KG1 (cell line): ENCODE measurements around the gene RHNO1.
A peak's percentile ranks its signal among the peaks of the same experiment; 100 is the strongest.

Experiments
- DNase-seq: peaks from one replicate; lab custom pipeline; 2025; lab: John Stamatoyannopoulos, UW

The RHNO1 gene

GRCh38 chr12:2877047-2877952 lies at the start of gene RHNO1, which contains the start of gene FOXM1:
TSS of gene RHNO1 (plus strand) at chr12:2877223. CDS start at chr12:2885367, 8,144 bp downstream.
TSS of gene FOXM1 (minus strand) at chr12:2877174. CDS start at chr12:2874478, 2,696 bp downstream.
- DNase-seq: peak; percentile 85

DNA sequence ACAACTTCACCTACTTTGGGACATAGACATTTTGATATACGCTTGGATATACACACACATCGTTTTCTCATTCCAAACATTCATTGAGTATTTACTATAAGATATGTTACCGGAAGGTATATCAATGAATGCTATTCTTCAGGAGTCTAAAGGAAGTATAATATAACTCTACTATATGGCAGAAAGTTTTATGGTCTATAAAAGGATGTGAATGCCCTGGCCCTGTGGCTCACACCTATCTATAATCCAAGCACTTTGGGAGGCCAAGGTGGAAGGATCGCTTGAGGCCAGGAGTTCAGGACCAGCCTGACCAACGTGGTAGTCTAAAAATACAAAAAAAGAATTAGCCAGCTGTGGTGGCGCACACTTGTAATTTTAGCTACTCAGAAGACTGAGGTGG lies 47.7 kb upstream of the RHNO1 start:
- no peak for DNase-seq

DNA sequence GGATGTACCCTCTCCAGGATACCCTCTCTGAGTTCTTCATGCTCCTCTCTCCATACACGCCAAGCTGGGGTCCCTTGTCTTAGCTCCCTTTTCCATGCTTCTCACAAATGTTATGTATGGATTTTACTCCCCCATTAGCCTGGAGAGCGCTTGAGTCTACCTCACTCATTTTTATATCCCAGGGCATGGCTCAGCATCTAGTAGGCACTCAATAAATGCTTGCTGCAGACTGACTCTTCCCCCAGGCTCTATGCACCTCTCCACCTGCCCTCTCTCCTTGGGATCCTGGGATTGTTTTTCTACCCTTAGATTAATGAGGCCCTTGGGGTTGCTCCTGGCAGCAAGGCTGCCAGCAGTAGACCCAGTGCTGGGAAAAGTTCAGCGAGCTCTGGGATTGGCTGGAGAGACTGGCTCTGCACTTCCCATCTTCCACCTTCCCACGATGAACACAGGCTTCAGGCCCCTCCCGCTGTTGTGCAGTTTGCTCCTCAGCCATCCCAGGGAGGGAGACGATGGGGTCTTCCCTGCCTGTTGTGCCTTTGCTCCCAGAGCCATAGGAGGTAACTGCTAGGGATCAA lies 44.4 kb upstream of the RHNO1 start:
- no peak for DNase-seq

GRCh38 chr12:2833327-2833726 lies 43.7 kb upstream of the RHNO1 start:
- no peak for DNase-seq

GRCh38 chr12:2833810-2834209 lies 43.2 kb upstream of the RHNO1 start:
- DNase-seq: no peak

DNA sequence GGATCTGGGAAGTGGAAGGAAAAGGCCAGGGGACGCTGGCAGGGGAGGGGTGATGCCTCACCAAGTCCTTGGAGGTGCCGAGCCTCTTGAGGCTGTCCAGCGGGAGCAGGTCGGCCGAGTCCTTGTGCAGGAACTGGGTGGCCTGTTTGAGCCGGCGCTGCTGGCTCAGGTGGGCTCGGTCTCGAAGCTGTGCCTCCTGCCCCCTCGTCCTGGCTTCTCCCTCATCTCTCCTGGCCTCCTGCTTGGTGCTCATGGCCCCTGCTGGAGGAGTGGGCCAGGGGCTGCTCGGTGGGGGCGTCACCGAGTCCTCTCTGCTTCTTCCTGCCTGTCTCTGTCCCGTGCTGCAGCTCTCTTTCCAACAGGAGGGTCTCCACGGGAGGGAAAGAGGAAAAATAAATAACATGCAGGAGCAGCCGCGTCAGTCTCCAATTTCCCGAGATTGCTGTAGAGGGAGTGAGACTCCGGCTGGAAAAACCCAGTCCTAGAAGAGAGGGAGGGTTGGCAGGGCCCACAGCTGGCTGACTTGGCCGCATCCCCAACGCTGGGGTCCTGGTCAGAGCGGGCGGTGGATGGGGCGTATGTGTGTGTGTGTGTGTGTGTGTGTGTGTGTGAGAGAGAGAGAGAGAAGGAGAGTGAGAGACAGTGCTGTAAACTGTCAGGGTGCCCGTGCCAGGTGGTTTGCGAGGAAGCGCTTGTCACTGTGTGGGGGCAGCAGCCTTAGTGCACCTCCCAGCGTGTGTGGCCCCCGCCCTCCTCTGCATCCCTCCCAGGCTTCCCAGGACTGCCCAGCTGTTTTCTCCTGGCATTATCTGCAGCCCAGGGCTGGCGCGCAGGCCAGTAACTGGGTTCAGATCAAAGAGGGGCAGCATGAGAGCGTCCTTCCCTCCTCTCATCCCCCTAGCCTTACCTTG lies 42.2 kb upstream of the RHNO1 start, which contains the start of gene NRIP2:
Gene NRIP2, minus strand, starts transcription at position 455 of the 911 bp plus-strand sequence. Its CDS starts 52 bp downstream, at position 403.
- DNase-seq: no peak

GRCh38 chr12:2835691-2836403 lies 41.2 kb upstream of the RHNO1 start:
- no peak for DNase-seq

- no peak for DNase-seq
These were observed 40.4 kb upstream of the RHNO1 start for GRCh38 chr12:2836574-2836973.

GRCh38 chr12:2841056-2841650 lies 35.9 kb upstream of the RHNO1 start:
- no peak for DNase-seq

GRCh38 chr12:2842948-2843347 lies 34.1 kb upstream of the RHNO1 start:
- DNase-seq: no peak

GRCh38 chr12:2844786-2845185 lies 32.2 kb upstream of the RHNO1 start:
- DNase-seq: no peak

- no peak for DNase-seq
These were observed 31.7 kb upstream of the RHNO1 start for GRCh38 chr12:2845280-2845679.

DNA sequence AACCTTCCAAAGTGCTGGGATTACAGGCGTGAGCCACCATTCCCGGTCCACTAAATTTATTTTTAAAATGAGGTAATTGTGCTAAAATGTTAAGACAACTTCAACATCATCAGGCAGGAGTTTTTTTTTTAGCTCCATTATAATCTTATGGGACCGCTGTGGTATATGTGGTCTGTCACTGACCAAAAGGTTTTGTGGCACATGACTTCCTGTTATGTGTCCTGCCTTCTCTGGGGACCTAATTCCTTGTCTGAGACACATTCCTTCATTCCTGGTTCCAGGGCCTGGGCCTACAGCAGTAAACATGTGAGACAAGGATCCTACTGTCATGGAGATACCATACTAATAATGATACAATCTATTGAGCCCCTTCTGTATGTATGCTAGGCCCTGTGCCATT lies 25.1 kb upstream of the RHNO1 start:
- no peak for DNase-seq

GRCh38 chr12:2853626-2854025 lies 23.4 kb upstream of the RHNO1 start:
- no peak for DNase-seq

DNA sequence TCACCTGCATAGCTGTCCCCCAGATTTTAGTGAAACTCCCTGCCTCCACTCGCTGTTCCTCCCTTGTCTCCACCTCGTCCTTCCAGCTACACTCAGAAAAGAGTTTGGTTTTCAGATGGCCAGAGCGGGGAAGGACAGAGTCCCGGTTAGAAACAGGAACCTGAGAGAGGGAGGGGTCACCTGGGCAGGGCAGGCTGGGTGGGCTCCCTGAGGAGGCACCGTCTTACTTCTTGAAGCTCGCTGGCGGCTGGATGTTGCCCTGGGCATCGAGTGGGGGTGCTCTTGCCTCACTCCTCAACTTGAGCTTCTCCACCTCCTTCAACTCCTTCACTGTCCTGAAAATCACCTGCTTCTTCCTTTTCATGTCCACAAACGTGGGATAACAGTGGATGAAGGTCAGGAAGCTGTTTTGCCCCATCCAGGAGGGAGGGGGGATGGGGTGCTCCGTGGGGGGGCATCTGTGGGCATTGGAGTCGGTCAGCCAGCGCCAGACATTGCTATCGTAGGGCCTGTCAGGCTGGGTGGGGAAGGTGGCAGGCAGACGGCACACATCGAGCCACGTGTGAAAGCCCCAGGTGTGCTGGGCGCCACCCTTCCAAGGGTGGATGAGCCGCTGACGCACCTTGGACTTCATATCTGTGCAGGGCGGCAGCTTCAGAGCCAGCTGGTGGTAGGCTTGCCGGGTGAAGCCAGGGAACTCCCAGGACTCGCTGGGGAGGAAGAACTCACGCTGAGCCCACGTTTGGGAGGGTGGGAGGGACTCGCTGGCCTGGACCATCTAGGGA lies 22.2 kb upstream of the RHNO1 start:
- no peak for DNase-seq

GRCh38 chr12:2855546-2855945 lies 21.5 kb upstream of the RHNO1 start:
- no peak for DNase-seq

- no peak for DNase-seq
These were observed 21.0 kb upstream of the RHNO1 start for GRCh38 chr12:2856051-2856450.

DNA sequence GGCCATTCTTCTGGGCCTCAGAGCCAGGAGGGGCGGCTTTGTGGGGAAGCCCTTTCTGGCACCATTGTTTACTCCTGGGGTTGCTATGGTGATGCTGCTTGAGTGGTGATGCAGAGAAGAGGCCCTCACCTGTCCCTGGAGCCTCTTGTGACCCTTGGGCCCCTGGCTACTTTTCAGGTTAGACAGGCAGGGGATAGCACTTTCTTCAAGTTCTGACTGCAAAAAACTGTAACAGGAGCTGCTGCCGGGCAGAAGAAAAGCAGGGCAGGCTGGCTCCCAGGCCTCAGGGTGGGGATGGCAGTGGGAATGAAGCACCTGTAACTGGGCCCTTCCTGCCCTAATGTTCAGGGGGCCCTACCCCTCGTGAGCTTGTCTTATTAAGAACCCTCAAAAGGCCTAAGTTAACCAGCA lies 20.0 kb upstream of the RHNO1 start, which contains the start of gene TEX52:
Gene TEX52, minus strand, starts transcription at position 19 of the 411 bp plus-strand sequence. Its CDS starts 13 bp downstream, at position 6.
- DNase-seq: no peak

GRCh38 chr12:2857576-2857975 lies 19.4 kb upstream of the RHNO1 start:
- no peak for DNase-seq

DNA sequence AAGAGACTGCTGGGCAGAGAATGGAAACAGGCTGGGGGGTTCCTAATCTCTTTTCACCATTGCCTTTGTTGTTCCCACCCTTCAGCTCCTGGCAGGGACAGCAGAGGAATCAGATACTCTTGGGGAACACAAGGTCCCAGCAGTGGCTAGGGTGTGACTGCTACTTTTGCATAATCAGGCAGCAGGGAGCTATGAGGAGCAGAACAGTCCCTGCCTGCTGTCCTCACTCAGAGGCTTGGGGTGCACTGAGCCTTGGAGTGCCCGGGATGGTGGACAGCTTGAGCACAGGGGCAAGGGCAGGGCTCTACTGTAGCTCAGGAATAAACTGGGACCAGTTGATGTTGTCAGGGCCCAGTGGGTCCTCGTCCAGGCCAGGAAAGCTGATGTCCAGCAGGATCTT lies 18.7 kb upstream of the RHNO1 start:
- DNase-seq: no peak
